Measurements from ENCODE around the gene SLC25A34.

Gene SLC25A34

DNA sequence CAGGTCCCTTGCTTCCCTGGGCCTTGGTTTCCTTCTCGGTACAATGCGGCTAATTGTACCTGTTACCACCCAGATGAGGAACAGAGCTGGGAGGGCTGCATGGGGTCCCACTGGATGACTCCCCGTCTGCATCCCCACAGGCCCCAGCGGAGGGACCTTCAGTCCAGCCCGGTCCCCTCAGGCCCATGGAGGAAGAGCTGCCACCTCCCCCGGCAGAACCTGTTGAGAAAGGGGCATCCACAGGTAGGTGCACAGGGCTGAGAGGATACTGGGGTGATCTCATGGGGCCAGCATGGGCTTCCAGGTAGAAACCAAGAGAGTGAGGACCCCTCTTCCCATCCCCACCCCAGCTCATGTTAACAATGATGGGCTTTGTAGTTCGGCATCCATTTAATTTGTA lies 32.3 kb downstream of the SLC25A34 start:
- no peak overlapping the region for H3K4me3 ChIP-seq (replicated peaks in 1 of 2; ENCODE audit: low read depth in 2 of 2, low read length in 2 of 2)
- no peak for DNase-seq (ENCODE audit: low read depth in 2 of 2)
- TF ChIP-seq, protein P1, sequence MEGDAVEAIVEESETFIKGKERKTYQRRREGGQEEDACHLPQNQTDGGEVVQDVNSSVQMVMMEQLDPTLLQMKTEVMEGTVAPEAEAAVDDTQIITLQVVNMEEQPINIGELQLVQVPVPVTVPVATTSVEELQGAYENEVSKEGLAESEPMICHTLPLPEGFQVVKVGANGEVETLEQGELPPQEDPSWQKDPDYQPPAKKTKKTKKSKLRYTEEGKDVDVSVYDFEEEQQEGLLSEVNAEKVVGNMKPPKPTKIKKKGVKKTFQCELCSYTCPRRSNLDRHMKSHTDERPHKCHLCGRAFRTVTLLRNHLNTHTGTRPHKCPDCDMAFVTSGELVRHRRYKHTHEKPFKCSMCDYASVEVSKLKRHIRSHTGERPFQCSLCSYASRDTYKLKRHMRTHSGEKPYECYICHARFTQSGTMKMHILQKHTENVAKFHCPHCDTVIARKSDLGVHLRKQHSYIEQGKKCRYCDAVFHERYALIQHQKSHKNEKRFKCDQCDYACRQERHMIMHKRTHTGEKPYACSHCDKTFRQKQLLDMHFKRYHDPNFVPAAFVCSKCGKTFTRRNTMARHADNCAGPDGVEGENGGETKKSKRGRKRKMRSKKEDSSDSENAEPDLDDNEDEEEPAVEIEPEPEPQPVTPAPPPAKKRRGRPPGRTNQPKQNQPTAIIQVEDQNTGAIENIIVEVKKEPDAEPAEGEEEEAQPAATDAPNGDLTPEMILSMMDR (IDR thresholded peaks at IDR 0.05; ENCODE audit: low read depth, low read length) = no peak

DNA sequence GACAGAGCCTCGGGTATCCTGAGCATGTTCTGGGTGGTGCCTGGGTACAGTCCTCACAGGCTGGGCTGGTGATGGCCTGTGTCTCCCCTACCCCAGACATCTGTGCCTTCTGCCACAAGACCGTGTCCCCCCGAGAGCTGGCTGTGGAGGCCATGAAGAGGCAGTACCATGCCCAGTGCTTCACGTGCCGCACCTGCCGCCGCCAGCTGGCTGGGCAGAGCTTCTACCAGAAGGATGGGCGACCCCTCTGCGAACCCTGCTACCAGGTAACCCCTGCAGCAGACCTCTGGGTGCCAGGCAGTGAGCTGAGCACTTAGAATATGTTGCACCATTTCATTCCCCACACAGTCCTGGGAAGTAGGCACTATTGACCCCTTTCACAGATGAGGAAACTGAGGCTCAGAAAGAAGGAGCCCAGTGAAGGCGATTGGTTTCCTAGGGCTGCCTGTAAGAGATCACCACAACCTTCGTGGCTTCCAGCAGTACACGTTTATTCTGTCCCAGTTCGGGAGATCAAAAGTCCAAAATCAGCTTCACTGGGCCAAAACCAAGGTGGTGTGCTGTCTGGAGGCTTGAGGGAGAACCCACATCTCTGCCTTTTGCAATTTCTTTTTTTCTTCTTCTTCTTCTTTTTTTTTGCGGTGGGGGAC lies 34.4 kb downstream of the SLC25A34 start:
- DNase-seq (ENCODE audit: low read depth in 2 of 2) = no peak
- TF ChIP-seq, protein P1 (IDR thresholded peaks at IDR 0.05; ENCODE audit: low read depth, low read length) = no peak
- no peak overlapping the region for H3K4me3 ChIP-seq (replicated peaks in 1 of 2; ENCODE audit: low read depth in 2 of 2, low read length in 2 of 2)

GRCh38 chr1:15771836-15772515 lies 35.9 kb downstream of the SLC25A34 start:
- no peak overlapping the region for H3K4me3 ChIP-seq (replicated peaks in 1 of 2; ENCODE audit: low read depth in 2 of 2, low read length in 2 of 2)
- no peak for DNase-seq (ENCODE audit: low read depth in 2 of 2)
- TF ChIP-seq, protein P1 (IDR thresholded peaks at IDR 0.05; ENCODE audit: low read depth, low read length) = no peak

- TF ChIP-seq, protein P1 (IDR thresholded peaks at IDR 0.05; ENCODE audit: low read depth, low read length) = no peak
- no peak for DNase-seq (ENCODE audit: low read depth in 2 of 2)
- H3K4me3 ChIP-seq (replicated peaks in 1 of 2; ENCODE audit: low read depth in 2 of 2, low read length in 2 of 2) = no peak overlapping the region
Measured at GRCh38 chr1:15775706-15776105, 39.6 kb downstream of the SLC25A34 start.

- TF ChIP-seq, protein P1 (IDR thresholded peaks at IDR 0.05; ENCODE audit: low read depth, low read length) = no peak
- no peak overlapping the region for H3K4me3 ChIP-seq (replicated peaks in 1 of 2; ENCODE audit: low read depth in 2 of 2, low read length in 2 of 2)
- DNase-seq (ENCODE audit: low read depth in 2 of 2) = no peak
Measured at GRCh38 chr1:15777909-15778707, 42.0 kb downstream of the SLC25A34 start.

DNA sequence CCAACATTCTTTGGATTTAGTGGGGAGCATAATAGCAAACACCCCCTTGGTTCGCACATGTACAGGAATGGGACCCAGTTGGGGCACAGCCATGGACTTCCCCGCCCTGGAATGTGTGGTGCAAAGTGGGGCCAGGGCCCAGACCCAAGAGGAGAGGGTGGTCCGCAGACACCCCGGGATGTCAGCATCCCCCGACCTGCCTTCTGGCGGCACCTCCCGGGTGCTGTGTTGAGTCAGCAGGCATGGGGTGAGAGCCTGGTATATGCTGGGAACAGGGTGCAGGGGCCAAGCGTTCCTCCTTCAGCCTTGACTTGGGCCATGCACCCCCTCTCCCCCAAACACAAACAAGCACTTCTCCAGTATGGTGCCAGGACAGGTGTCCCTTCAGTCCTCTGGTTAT lies 49.6 kb downstream of the SLC25A34 start:
- H3K4me3 ChIP-seq (replicated peaks in 1 of 2; ENCODE audit: low read depth in 2 of 2, low read length in 2 of 2) = no peak overlapping the region
- TF ChIP-seq, protein P1 (IDR thresholded peaks at IDR 0.05; ENCODE audit: low read depth, low read length) = no peak
- no peak for DNase-seq (ENCODE audit: low read depth in 2 of 2)

All from cardiac fibroblast (primary cell).